ENCODE data around the gene RAB18. TPM values are rescaled to one million over a fixed set of nuclear protein-coding genes. Genes with fewer than 3 reads are reported as not detected.
A peak's percentile ranks its signal among the peaks of the same experiment; 100 is the strongest.

Gene RAB18
- total RNA-seq, 1 donor from 2014 or later = 8.3 TPM

GRCh38 chr10:27547482-27547881 is 43.4 kb downstream of the RAB18 start:
- no peak overlapping the region for H3K4me3 ChIP-seq
- H3K27me3 ChIP-seq = no peaks in the 10 kb centered on the region
- peaks cover 7% of the 10 kb centered on the region in 2 donors for H3K36me3 ChIP-seq
- no peak for DNase-seq (ENCODE audit: low spot score in 2 of 2)
- H3K9me3 ChIP-seq = no peaks in the 10 kb centered on the region
- no peak overlapping the region for H3K27ac ChIP-seq
- no peak for TF ChIP-seq CTCF (IDR thresholded peaks at IDR 0.05)
- intact Hi-C loops (cut with DNase I) = no loop called here
- H3K4me1 ChIP-seq = no peaks in the 10 kb centered on the region

GRCh38 chr10:27550823-27551222 is 46.7 kb downstream of the RAB18 start:
- TF ChIP-seq CTCF (IDR thresholded peaks at IDR 0.05) = no peak
- intact Hi-C loops (cut with DNase I) = no loop called here
- Histone ChIP-seq H3K4me1 (no peaks in the 10 kb centered on the region), H3K36me3 (peaks cover 0 to 2% of the 10 kb centered on the region in 2 donors), H3K27ac (no peak overlapping the region), H3K9me3 (no peaks in the 10 kb centered on the region), H3K4me3 (no peak overlapping the region), H3K27me3 (no peaks in the 10 kb centered on the region)
- no peak for DNase-seq (ENCODE audit: low spot score in 2 of 2)

- H3K27ac ChIP-seq = no peak overlapping the region
- H3K9me3 ChIP-seq = no peaks in the 10 kb centered on the region
- DNase-seq (ENCODE audit: low spot score in 2 of 2) = peak in 1 of 2 donors; percentile 67
- peak; percentile 75 to 86 (median 77) for TF ChIP-seq CTCF (IDR thresholded peaks at IDR 0.05)
- intact Hi-C loops (cut with DNase I) = loop anchor here (2.0 kb wide), 5 partner anchors 98 to 826 kb away; no protein-coding TSS in a partner anchor
- no peaks in the 10 kb centered on the region for H3K4me1 ChIP-seq
- H3K4me3 ChIP-seq = no peak overlapping the region
- no peaks in the 10 kb centered on the region for H3K36me3 ChIP-seq
- no peaks in the 10 kb centered on the region for H3K27me3 ChIP-seq
Observed at GRCh38 chr10:27558612-27559020, 54.5 kb downstream of the RAB18 start.

- TF ChIP-seq CTCF (IDR thresholded peaks at IDR 0.05) = no peak
- intact Hi-C loops (cut with DNase I) = no loop called here
- no peak for DNase-seq (ENCODE audit: low spot score in 2 of 2)
- Histone ChIP-seq H3K36me3 (no peaks in the 10 kb centered on the region), H3K4me3 (no peak overlapping the region), H3K27ac (no peak overlapping the region), H3K27me3 (no peaks in the 10 kb centered on the region), H3K9me3 (no peaks in the 10 kb centered on the region), H3K4me1 (no peaks in the 10 kb centered on the region)
Observed at GRCh38 chr10:27561334-27561733, 57.2 kb downstream of the RAB18 start.

- no peaks in the 10 kb centered on the region for H3K9me3 ChIP-seq
- no peak overlapping the region for H3K4me3 ChIP-seq
- intact Hi-C loops (cut with DNase I) = no loop called here
- H3K36me3 ChIP-seq = no peaks in the 10 kb centered on the region
- H3K27ac ChIP-seq = no peak overlapping the region
- H3K4me1 ChIP-seq = no peaks in the 10 kb centered on the region
- no peak for TF ChIP-seq CTCF (IDR thresholded peaks at IDR 0.05)
- DNase-seq (ENCODE audit: low spot score in 2 of 2) = no peak
- no peaks in the 10 kb centered on the region for H3K27me3 ChIP-seq
Observed at GRCh38 chr10:27564398-27564797, 60.3 kb downstream of the RAB18 start.

- TF ChIP-seq CTCF (IDR thresholded peaks at IDR 0.05) = no peak
- H3K27me3 ChIP-seq = no peaks in the 10 kb centered on the region
- DNase-seq (ENCODE audit: low spot score in 2 of 2) = no peak
- H3K27ac ChIP-seq = no peak overlapping the region
- H3K9me3 ChIP-seq = no peaks in the 10 kb centered on the region
- no peak overlapping the region for H3K4me3 ChIP-seq
- H3K4me1 ChIP-seq = no peaks in the 10 kb centered on the region
- intact Hi-C loops (cut with DNase I) = no loop called here
- H3K36me3 ChIP-seq = no peaks in the 10 kb centered on the region
Observed at GRCh38 chr10:27564880-27565279, 60.8 kb downstream of the RAB18 start.
